Esophagus muscularis mucosa (tissue), 4 donors: ENCODE measurements around the gene BAZ2A. TPM values are rescaled to one million over a fixed set of nuclear protein-coding genes. Genes with fewer than 3 reads are reported as not detected.
"Not testable (repeated sequence)": the region's sequence is repeated elsewhere in the genome, so short reads cannot be mapped to it uniquely, and the experiment has no call there.

Experiments used
- DNase-seq: peaks from one replicate; pipeline ENCODE4 v3.0.0-alpha.2; 2017; ENCODE audit errors: extremely low spot score
- H3K27ac ChIP-seq, 4 donors: fragments of 200-600 bp; sonication (generic); replicated peaks in 1 of 4; 1 replicate in 3 of 4; 2 replicates in 1 of 4; pipeline ENCODE4 v1.5.1; 2016 to 2019; ENCODE audit warnings: mild to moderate bottlenecking in 1 of 4
- H3K27me3 ChIP-seq, 4 donors: fragments of 200-600 bp; sonication (generic); one replicate each; pipeline versions ENCODE4 v1.5.1 to v1.6.0; 2016 to 2019
- H3K36me3 ChIP-seq, 4 donors: fragments of 200-600 bp; sonication (generic); one replicate each; pipeline ENCODE4 v1.5.1; 2016 to 2019
- H3K4me1 ChIP-seq, 4 donors: fragments of 200-600 bp; sonication (generic); one replicate each; pipeline ENCODE4 v1.5.1; 2016 to 2019
- H3K4me3 ChIP-seq, 4 donors: fragments of 200-600 bp; sonication (generic); 1 replicate in 2 of 4; 2 replicates in 2 of 4; pipeline ENCODE4 v1.5.1; 2016 to 2019; ENCODE audit warnings: mild to moderate bottlenecking in 4 of 4, moderate library complexity in 1 of 4
- H3K9me3 ChIP-seq, 4 donors: fragments of 200-600 bp; sonication (generic); 1 replicate in 3 of 4; 2 replicates in 1 of 4; pipeline ENCODE4 v1.5.1; 2016 to 2019
- EP300 ChIP-seq: sonication (generic); formaldehyde crosslinking; IDR thresholded peaks from one replicate; pipeline ENCODE4 v1.6.1; 2017; ENCODE audit warnings: antibody characterized with exemption
- POLR2A ChIP-seq: fragments of 450-650 bp; IDR thresholded peaks from one replicate; pipeline ENCODE4 v1.6.1; 2017; ENCODE audit warnings: antibody characterized with exemption, moderate library complexity, mild to moderate bottlenecking, low read depth
- POLR2AphosphoS5 ChIP-seq, 2 donors: sonication (generic); formaldehyde crosslinking; IDR thresholded peaks; one replicate each; pipeline ENCODE4 v1.6.1; 2017; ENCODE audit warnings: antibody characterized with exemption in 2 of 2
- WGBS: methylation state at CpG from one replicate; pipeline ENCODE4 v1.1.5; 2018; 5-methylcytosine and 5-hydroxymethylcytosine counted together
- intact Hi-C: fragments of 100-400 bp; cut with DNase I; formaldehyde crosslinking; loops from one replicate; pipeline ENCODE4 v1.15.1; 2023
- total RNA-seq, 4 donors: library from RNA; depleted of rRNA; stranded (reverse); fragments of >200 nt; gene quantifications; one replicate each; pipeline versions ENCODE4 v1.1.0 to v1.2.1, GENCODE V29; 2016
- TF ChIP-seq, protein P1 (sequence below), 3 experiments: fragments of 200-600 bp in 2 of 3; fragments of 450-650 bp in 1 of 3; sonication (generic) in 2 of 3; IDR thresholded peaks; one replicate each; pipeline ENCODE4 v1.5.1; 2017 to 2019; ENCODE audit warnings: antibody characterized with exemption in 3 of 3, mild to moderate bottlenecking in 2 of 3, moderate library complexity in 1 of 3

BAZ2A gene
- total RNA-seq, 4 donors from 2014 or later: 45.4 to 65.6 (median 61.5) TPM

- 91% methylated on average over 7 of the region's 7 CpGs for whole genome bisulfite sequencing
- no peak for TF ChIP-seq EP300
- TF ChIP-seq, protein P1, sequence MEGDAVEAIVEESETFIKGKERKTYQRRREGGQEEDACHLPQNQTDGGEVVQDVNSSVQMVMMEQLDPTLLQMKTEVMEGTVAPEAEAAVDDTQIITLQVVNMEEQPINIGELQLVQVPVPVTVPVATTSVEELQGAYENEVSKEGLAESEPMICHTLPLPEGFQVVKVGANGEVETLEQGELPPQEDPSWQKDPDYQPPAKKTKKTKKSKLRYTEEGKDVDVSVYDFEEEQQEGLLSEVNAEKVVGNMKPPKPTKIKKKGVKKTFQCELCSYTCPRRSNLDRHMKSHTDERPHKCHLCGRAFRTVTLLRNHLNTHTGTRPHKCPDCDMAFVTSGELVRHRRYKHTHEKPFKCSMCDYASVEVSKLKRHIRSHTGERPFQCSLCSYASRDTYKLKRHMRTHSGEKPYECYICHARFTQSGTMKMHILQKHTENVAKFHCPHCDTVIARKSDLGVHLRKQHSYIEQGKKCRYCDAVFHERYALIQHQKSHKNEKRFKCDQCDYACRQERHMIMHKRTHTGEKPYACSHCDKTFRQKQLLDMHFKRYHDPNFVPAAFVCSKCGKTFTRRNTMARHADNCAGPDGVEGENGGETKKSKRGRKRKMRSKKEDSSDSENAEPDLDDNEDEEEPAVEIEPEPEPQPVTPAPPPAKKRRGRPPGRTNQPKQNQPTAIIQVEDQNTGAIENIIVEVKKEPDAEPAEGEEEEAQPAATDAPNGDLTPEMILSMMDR (IDR thresholded peaks at IDR 0.05): no peak
- no peak for TF ChIP-seq POLR2A
- no peak for TF ChIP-seq POLR2AphosphoS5 (IDR thresholded peaks at IDR 0.05)
- no peak overlapping the region for H3K4me3 ChIP-seq
- H3K27ac ChIP-seq: no peak overlapping the region
- peaks cover 0 to 14% (median 8%) of the 10 kb centered on the region in 4 donors for H3K36me3 ChIP-seq
- H3K9me3 ChIP-seq: no peaks in the 10 kb centered on the region
- intact Hi-C loops: no loop called here
- H3K27me3 ChIP-seq: no peaks in the 10 kb centered on the region
- no peak for DNase-seq
- H3K4me1 ChIP-seq: no peaks in the 10 kb centered on the region
Observed at GRCh38 chr12:56657416-56658379, 27.6 kb upstream of the BAZ2A start.

DNA sequence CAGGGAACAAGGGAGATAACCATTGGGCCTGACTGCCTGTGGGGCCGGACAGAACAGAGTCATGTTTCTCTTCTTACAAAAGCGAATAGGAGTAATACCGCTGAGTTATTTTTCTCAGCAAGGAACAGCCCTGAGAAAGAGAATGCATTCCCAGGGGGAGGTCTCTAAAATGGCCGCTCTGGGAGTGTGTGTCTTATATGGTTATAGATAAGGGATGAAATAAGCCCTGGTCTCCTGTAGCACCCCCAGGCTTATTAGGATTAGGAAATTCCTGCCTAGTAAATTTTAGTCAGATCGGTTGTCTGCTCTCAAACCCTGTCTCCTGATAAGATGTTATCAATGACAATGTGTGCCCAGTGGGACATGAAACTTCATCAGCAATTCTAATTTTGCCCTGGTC lies 23.7 kb upstream of the BAZ2A start:
- 90% methylated on average over 5 of the region's 5 CpGs for WGBS
- DNase-seq, H3K9me3 ChIP-seq, H3K36me3 ChIP-seq, H3K4me1 ChIP-seq, H3K4me3 ChIP-seq, intact Hi-C loops, H3K27ac ChIP-seq, H3K27me3 ChIP-seq: not testable (repeated sequence)

DNA sequence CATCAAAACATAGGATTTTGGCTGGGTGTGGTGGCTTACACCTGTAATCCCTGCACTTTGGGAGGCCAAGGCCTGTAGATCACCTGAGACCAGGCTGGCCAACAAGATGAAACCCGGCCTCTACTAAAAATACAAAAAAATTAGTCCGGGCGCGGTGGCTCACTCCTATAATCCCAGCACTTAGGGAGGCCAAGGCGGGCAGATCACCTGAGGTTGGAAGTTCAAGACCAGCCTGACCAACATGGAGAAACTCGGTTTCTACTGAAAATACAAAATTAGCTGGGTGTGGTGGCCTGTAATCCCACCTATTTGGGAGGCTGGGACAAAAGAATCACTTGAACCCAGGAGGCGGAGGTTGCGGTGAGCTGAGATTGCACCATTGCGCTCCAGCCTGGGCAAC lies 17.9 kb upstream of the BAZ2A start:
- Histone ChIP-seq H3K36me3 (peaks cover 9 to 19% (median 16%) of the 10 kb centered on the region in 4 donors), H3K4me1 (peaks cover 19 to 30% (median 26%) of the 10 kb centered on the region in 4 donors)
- H3K9me3 ChIP-seq, H3K27ac ChIP-seq, DNase-seq, H3K4me3 ChIP-seq, H3K27me3 ChIP-seq: not testable (repeated sequence)
- intact Hi-C loops: loop anchor here (5.0 kb wide), 1 partner anchor 39 kb away; the partner anchor contains the start of gene PTGES3
- WGBS: 88% methylated on average over 9 of the region's 9 CpGs

DNA sequence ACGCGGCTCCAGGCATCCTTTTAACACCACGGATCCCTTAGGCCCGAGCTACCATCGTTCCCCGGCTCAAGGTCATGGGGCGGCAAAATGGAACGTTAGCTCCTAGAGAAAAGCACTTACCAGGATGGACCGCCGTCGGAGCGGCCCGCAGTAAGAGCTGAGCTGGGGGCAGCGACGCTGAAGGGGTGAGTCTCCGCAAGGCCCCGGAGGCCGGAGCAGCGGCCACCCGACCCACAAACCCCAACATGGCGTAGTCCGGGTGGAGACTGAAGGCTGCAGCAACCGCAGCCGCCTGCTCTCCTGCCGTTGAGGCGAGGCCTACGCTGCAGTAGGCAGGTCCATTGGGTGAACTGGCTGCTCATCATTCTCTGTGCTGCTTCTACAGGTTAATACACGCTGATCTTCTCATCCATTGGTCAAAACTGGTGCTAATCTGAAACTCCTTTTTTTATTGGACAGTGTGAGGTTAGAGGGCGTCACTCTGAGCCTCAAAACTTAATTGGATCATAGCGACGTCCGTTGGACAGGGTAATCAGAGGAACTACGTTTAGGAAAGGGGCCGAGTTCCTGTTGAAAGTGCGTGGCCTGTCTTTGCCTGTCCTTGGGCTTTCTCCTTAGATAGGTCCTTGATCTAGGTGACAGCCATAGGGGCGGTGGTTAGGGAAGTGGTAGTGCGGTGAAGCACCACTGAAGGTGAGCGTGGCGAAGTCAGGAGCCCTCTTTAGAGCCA lies 15.8 kb upstream of the BAZ2A start, which contains the start of gene ATP5F1B:
ATP5F1B (minus strand) TSS at position 268 of the 730 bp plus-strand sequence; CDS start at position 247, 21 bp downstream.
- H3K4me3 ChIP-seq: peak within 1 kb of the TSS; percentile 61 to 98 (median 76)
- intact Hi-C loops: loop anchor here (2.0 to 5.0 kb wide), 2 partner anchors 41 to 81 kb away; partner anchors contain the start of gene PTGES3

DNA sequence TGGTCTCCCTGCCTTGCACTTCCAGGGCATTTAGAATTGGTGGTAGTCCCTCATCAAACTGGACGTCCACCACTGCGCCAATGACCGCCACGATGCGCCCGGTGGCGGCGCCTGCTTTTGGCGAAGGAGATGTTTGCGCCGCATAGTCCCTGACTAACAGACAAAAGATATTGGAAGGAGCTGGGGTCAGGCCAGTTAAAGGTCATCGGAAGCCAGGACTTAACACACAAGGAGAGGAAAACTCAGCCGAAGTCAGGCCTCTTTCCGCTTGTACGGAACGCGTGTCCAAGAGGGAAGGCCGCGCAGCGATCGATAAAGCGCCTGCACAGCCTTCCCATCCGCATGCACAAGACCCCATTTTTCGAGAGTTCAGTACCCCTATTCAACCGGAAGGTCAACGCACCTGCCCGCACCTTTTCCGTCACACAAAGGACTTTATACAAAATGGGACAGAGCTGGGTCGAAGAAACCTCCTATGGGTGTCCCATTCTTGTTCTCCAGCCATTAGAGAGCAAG lies 15.1 kb upstream of the BAZ2A start:
- H3K27me3 ChIP-seq: no peaks in the 10 kb centered on the region
- no peaks in the 10 kb centered on the region for H3K9me3 ChIP-seq
- H3K4me1 ChIP-seq: peaks cover 32 to 57% (median 53%) of the 10 kb centered on the region in 4 donors
- DNase-seq: no peak
- peaks cover 29 to 47% (median 41%) of the 10 kb centered on the region in 4 donors for H3K36me3 ChIP-seq
- intact Hi-C loops: loop anchor here (2.0 to 5.0 kb wide), 2 partner anchors 42 to 82 kb away; partner anchors contain the start of gene PTGES3
- peak overlapping the region; percentile 85 to 96 (median 90) for H3K27ac ChIP-seq
- TF ChIP-seq, protein P1 (IDR thresholded peaks at IDR 0.05): no peak
- TF ChIP-seq POLR2A: no peak
- TF ChIP-seq EP300: no peak
- TF ChIP-seq POLR2AphosphoS5 (IDR thresholded peaks at IDR 0.05): no peak
- 2% methylated on average over 24 of the region's 29 CpGs for WGBS
- H3K4me3 ChIP-seq: peak overlapping the region; percentile 61 to 98 (median 76)

More for the DNA sequence above, 15.8 kb upstream of the BAZ2A start, which contains the start of gene ATP5F1B:
- H3K4me1 ChIP-seq: peaks cover 30 to 52% (median 47%) of the 10 kb centered on the region in 4 donors
- WGBS: under 1% methylated on average over 28 of the region's 39 CpGs
- no peaks in the 10 kb centered on the region for H3K9me3 ChIP-seq
- peaks cover 27 to 41% (median 35%) of the 10 kb centered on the region in 4 donors for H3K36me3 ChIP-seq
- H3K27ac ChIP-seq: peak within 1 kb of the TSS; percentile 85 to 96 (median 90)
- peak; percentile 98 for DNase-seq
- H3K27me3 ChIP-seq: no peaks in the 10 kb centered on the region
- TF ChIP-seq EP300 (no peak), POLR2AphosphoS5 (IDR thresholded peaks at IDR 0.05) (peak; percentile 99 to 100), POLR2A (peak; percentile 96)
- TF ChIP-seq, protein P1 (IDR thresholded peaks at IDR 0.05): peak in 1 of 3 experiments; percentile 39
